ENCODE measurements around the gene LNPEP. TPM values are rescaled to one million over a fixed set of nuclear protein-coding genes. Genes with fewer than 3 reads are reported as not detected.
"Not testable (repeated sequence)": the region's sequence is repeated elsewhere in the genome, so short reads cannot be mapped to it uniquely, and the experiment has no call there.

The LNPEP gene
- total RNA-seq, 2 experiments from 2014 or later: 45.8 to 46.7 TPM

DNA sequence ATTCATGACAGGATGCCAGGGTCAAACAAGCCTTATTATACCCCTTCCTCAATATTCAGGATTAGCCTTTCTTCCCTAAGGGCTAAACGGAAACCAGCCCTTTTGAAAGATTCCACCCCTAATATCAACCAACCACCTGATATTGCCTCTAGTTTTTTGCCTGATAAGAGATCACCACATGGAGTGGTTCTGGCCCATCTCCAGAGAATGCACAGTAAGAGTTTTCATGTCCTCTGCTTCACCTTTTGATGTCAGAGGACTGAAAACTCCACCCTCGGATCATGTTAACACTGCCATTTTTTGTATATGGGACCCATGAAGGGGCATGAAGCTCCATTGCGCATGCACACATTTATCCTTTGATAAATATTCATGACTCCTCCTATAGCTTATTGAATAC, 5.8 kb upstream of the LNPEP start:
- POLR2A ChIA-PET: no interaction called here
- H3K4me3 Mint-ChIP-seq: no peak overlapping the region
- CTCF ChIA-PET: no interaction called here
- no peaks in the 10 kb centered on the region for H3K9me3 Mint-ChIP-seq (ENCODE audit: low read depth)
- intact Hi-C loops (cut with DNase I, micrococcal nuclease): no loop called here
- peaks cover 5% of the 10 kb centered on the region for H3K36me3 Mint-ChIP-seq (ENCODE audit: low read depth)
- ATAC-seq (no peak), DNase-seq (no peak)
- no peak overlapping the region for H3K27ac Mint-ChIP-seq
- peaks cover 58% of the 10 kb centered on the region for H3K4me1 Mint-ChIP-seq
- no peaks in the 10 kb centered on the region for H3K27me3 Mint-ChIP-seq

- ATAC-seq (no peak), DNase-seq (no peak)
- Mint-ChIP-seq H3K4me3 (no peak overlapping the region), H3K9me3 (ENCODE audit: low read depth) (no peaks in the 10 kb centered on the region), H3K27ac (no peak overlapping the region), H3K36me3 (ENCODE audit: low read depth) (peaks cover 4% of the 10 kb centered on the region), H3K4me1 (peaks cover 53% of the 10 kb centered on the region), H3K27me3 (no peaks in the 10 kb centered on the region)
- CTCF ChIA-PET: interaction anchor here (0.9 kb wide), 1 partner anchor 231 kb away, joined by 3 read pairs; no protein-coding TSS in a partner anchor
- intact Hi-C loops (cut with DNase I, micrococcal nuclease): no loop called here
- POLR2A ChIA-PET: interaction anchor here (0.5 to 1.1 kb wide), 2 partner anchors 34 to 80 kb away, joined by 3 to 6 read pairs; no protein-coding TSS in a partner anchor
These were observed 5.3 kb upstream of the LNPEP start for GRCh38 chr5:96930589-96930988.

- H3K4me1 Mint-ChIP-seq: peaks cover 52% of the 10 kb centered on the region
- H3K4me3 Mint-ChIP-seq; H3K27ac Mint-ChIP-seq; H3K36me3 Mint-ChIP-seq (ENCODE audit: low read depth); ATAC-seq; H3K9me3 Mint-ChIP-seq (ENCODE audit: low read depth); H3K27me3 Mint-ChIP-seq; intact Hi-C loops (cut with DNase I, micrococcal nuclease); DNase-seq: not testable (repeated sequence)
- ChIA-PET CTCF (interaction anchor here (0.9 kb wide), 1 partner anchor 231 kb away, joined by 3 read pairs; no protein-coding TSS in a partner anchor), POLR2A (interaction anchor here (0.5 to 1.1 kb wide), 2 partner anchors 35 to 80 kb away, joined by 3 to 6 read pairs; no protein-coding TSS in a partner anchor)
These were observed 4.8 kb upstream of the LNPEP start for GRCh38 chr5:96931037-96931436.

DNA sequence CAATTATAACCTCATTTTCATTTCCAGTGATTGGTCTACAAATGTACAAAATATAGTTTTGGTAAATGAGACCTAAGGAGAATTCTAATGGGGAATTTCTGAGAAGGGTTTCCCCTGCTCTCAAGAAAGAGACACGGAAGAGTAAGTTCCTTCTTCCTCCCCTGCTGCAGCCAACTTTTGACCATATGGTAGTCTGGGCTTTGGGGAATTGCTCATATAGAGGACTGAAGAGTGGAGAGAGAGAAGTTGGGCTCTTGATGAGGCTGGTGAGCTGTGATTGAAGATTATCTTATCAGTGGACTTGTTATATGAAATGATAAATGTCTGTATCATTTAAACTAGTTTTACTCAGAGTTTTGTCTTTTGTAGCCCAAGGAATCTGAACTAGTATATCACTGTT, 4.3 kb upstream of the LNPEP start:
- Mint-ChIP-seq H3K27me3 (no peaks in the 10 kb centered on the region), H3K36me3 (ENCODE audit: low read depth) (peaks cover 5% of the 10 kb centered on the region), H3K9me3 (ENCODE audit: low read depth) (no peaks in the 10 kb centered on the region), H3K27ac (peak overlapping the region; percentile 44), H3K4me1 (peaks cover 50% of the 10 kb centered on the region), H3K4me3 (no peak overlapping the region)
- no peak for ATAC-seq
- DNase-seq: no peak
- POLR2A ChIA-PET: interaction anchor here (1.1 kb wide), 1 partner anchor 35 kb away, joined by 3 read pairs; no protein-coding TSS in a partner anchor
- intact Hi-C loops (cut with DNase I, micrococcal nuclease): no loop called here
- CTCF ChIA-PET: interaction anchor here (0.8 to 1.2 kb wide), 4 partner anchors 31 to 230 kb away, joined by 3 to 6 read pairs (median 3); no protein-coding TSS in a partner anchor

DNA sequence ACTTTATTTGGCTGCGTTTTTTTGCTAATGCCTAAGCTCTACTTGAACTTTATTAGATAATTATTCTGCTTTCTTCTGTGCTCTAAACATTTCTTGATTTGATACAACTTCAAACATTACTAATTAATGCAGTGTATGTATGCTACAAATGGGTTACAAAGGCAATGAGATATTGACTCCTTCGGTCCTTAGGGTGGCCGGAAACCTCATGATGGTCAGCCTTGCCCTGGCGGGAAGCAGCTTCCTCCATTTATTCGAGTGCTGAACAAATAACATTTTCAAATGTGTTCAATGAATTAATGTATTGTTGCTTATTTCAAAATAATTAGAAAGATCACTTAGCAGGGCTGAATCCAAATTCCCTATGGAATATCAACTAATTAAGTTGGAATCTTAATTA, 3.9 kb upstream of the LNPEP start:
- no peak for ATAC-seq
- Mint-ChIP-seq H3K27ac (no peak overlapping the region), H3K4me1 (peaks cover 51% of the 10 kb centered on the region), H3K36me3 (ENCODE audit: low read depth) (peaks cover 6% of the 10 kb centered on the region), H3K27me3 (no peaks in the 10 kb centered on the region), H3K4me3 (peak overlapping the region; percentile 30), H3K9me3 (ENCODE audit: low read depth) (no peaks in the 10 kb centered on the region)
- POLR2A ChIA-PET: interaction anchor here (1.1 kb wide), 1 partner anchor 36 kb away, joined by 3 read pairs; no protein-coding TSS in a partner anchor
- intact Hi-C loops (cut with DNase I, micrococcal nuclease): no loop called here
- no peak for DNase-seq
- CTCF ChIA-PET: interaction anchor here (0.8 to 1.2 kb wide), 3 partner anchors 31 to 63 kb away, joined by 3 to 6 read pairs (median 3); no protein-coding TSS in a partner anchor

DNA sequence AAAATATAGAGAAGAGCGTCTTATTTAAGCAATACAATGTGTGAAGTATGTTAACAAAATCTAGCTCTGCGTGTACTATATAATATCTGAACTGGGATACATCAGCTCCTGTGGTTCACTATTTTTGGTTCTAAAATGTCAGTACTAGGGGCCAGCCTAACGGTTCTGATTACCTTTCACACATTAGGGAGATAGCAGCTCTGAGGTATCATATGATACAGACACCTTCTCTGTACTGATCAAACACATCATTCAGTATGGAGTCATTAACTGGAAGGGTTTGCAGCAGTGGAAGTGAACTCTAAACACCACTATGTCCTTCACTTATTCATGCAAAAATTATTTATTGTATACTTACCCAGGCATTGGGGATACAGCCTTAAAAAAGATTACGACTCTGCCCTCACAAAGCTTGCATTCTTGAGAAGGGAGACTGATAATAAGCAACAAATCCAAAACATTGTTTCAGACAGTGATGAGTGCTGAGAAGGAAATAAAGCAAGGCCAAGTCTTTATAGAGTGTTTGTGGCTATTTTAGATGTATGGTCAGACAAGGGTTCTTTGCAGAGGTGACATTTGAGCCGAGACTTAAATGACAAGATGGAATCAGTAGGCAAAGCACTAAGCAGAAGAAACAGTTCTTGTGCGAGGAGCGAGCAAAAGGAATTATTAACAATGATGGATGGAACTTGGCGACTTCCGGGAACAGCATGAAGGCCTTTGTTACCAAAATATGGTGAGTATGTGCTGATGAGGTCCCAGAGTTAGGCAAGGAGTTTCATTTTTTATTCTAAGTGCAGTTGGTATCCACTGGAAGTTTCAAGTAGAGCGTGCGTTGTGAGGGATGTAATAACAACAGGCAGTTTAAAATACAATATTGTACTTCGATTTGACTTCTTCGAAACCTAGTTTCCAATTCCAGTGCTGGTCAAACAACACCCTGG, 1.8 kb upstream of the LNPEP start:
- H3K36me3 Mint-ChIP-seq (ENCODE audit: low read depth): peaks cover 14% of the 10 kb centered on the region
- peak overlapping the region; percentile 98 for H3K27ac Mint-ChIP-seq
- H3K4me3 Mint-ChIP-seq: peak overlapping the region; percentile 96
- intact Hi-C loops (cut with DNase I, micrococcal nuclease): loop anchor here (1.0 to 2.0 kb wide), 6 partner anchors 125 to 1995 kb away; partner anchors contain the start of genes CAST (in 1 of the 2) and CHD1 (in 1 of the 2)
- ATAC-seq (no peak), DNase-seq (no peak)
- ChIA-PET CTCF (interaction anchor here (0.5 to 1.8 kb wide), 9 partner anchors 12 to 229 kb away, joined by 3 to 8 read pairs (median 4); no protein-coding TSS in a partner anchor), POLR2A (interaction anchor here (1.0 kb wide), 1 partner anchor 38 kb away, joined by 4 read pairs; no protein-coding TSS in a partner anchor)
- no peaks in the 10 kb centered on the region for H3K9me3 Mint-ChIP-seq (ENCODE audit: low read depth)
- H3K4me1 Mint-ChIP-seq: peaks cover 60% of the 10 kb centered on the region
- no peaks in the 10 kb centered on the region for H3K27me3 Mint-ChIP-seq

DNA sequence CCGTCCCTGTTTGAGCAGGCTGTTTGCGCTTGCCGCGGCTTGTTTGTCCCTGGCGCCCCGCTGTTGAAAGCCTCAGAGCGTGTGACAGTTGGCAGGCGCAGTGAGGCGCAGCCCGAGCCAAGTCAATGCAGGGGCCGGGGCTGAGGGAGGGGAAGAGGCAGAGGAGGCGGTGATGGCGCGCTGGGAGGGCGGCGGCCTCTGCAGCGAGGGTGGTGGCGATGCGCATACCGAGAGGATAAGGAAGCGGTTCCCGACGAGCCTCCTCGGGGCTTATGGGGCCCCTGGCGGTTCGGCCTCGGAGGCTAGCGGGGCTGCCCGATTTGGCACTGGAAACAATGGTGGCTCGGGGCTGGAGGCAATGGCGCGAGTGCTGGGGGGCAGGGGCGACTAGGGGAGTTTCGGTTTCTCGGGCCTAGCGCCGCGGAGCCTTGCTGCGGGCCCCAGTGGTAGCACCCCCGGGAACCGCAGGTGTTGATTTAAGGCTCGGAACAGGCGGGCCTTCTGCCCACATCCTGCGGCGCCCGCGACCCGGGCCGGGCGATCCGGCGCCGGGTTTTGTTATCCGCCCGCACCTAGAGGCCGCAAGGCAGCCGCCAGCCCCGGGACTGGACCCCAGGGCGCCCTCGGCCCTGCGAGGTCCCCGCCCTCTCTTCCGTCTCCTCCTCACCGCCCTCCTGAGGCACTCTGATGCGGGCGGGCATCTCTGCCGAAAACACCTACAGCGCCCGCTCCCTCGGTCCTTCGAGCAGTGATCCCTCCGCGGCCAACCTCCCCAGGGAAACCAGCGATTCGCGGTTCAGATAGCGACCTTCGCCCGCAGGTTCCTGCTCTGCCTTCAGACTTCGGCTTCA, 947 bp upstream of the LNPEP start:
- ChIA-PET CTCF (interaction anchor here (1.1 kb wide), 1 partner anchor 63 kb away, joined by 4 read pairs; no protein-coding TSS in a partner anchor), POLR2A (interaction anchor here (0.8 to 1.3 kb wide), 2 partner anchors 28 to 65 kb away, joined by 3 to 5 read pairs; no protein-coding TSS in a partner anchor)
- peak overlapping the region; percentile 98 for H3K27ac Mint-ChIP-seq
- peaks cover 14% of the 10 kb centered on the region for H3K36me3 Mint-ChIP-seq (ENCODE audit: low read depth)
- H3K4me3 Mint-ChIP-seq: peak overlapping the region; percentile 96
- ATAC-seq (peak; percentile 74), DNase-seq (peak; percentile 96)
- H3K27me3 Mint-ChIP-seq: no peaks in the 10 kb centered on the region
- peaks cover 60% of the 10 kb centered on the region for H3K4me1 Mint-ChIP-seq
- intact Hi-C loops (cut with DNase I, micrococcal nuclease): loop anchor here (1.0 to 5.0 kb wide), 20 partner anchors 16 to 1994 kb away; partner anchors contain the start of genes CAST (in 2 of the 2), RIOK2 (in 2 of the 2), CHD1 (in 1 of the 2) and ERAP1 (in 1 of the 2)
- H3K9me3 Mint-ChIP-seq (ENCODE audit: low read depth): no peaks in the 10 kb centered on the region

GRCh38 chr5:96936431-96937320, 796 bp downstream of the LNPEP start:
- peak overlapping the region; percentile 96 for H3K4me3 Mint-ChIP-seq
- DNase-seq (peak; percentile 73), ATAC-seq (peak; percentile 7)
- peaks cover 61% of the 10 kb centered on the region for H3K4me1 Mint-ChIP-seq
- intact Hi-C loops (cut with DNase I, micrococcal nuclease): loop anchor here (1.0 to 5.0 kb wide), 5 partner anchors 25 to 1836 kb away; partner anchors contain the start of gene RGMB (in 1 of the 2)
- peak overlapping the region; percentile 98 for H3K27ac Mint-ChIP-seq
- POLR2A ChIA-PET: interaction anchor here (0.8 to 1.7 kb wide), 8 partner anchors 16 to 129 kb away, joined by 3 to 11 read pairs (median 4); partner anchors contain the start of gene ERAP1
- H3K27me3 Mint-ChIP-seq: no peaks in the 10 kb centered on the region
- H3K36me3 Mint-ChIP-seq (ENCODE audit: low read depth): peaks cover 19% of the 10 kb centered on the region
- CTCF ChIA-PET: interaction anchor here (0.6 to 1.2 kb wide), 8 partner anchors 14 to 1075 kb away, joined by 3 to 4 read pairs (median 4); no protein-coding TSS in a partner anchor
- no peaks in the 10 kb centered on the region for H3K9me3 Mint-ChIP-seq (ENCODE audit: low read depth)

DNA sequence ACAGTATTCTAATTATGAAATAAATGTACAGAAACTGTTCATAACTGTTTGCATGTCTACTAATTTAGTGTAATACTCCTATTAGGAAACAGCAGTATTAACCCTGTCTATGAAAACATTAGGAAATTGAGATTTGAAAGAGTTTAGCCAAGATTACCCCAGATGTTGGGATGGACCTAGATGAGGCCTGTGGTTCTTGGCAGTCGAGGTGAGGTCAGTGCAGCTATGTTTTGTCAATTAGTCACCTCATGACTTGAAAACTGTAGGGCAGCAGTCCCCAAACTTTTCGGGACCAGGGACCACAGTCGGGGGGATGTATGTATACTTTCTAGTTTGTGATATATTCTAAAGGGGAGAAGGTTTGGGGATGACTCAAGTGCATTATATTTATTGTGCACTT, 4.7 kb downstream of the LNPEP start:
- Mint-ChIP-seq H3K27ac (no peak overlapping the region), H3K4me3 (no peak overlapping the region), H3K36me3 (ENCODE audit: low read depth) (peaks cover 41% of the 10 kb centered on the region), H3K27me3 (no peaks in the 10 kb centered on the region), H3K9me3 (ENCODE audit: low read depth) (no peaks in the 10 kb centered on the region), H3K4me1 (peaks cover 62% of the 10 kb centered on the region)
- ATAC-seq: no peak
- ChIA-PET CTCF (interaction anchor here (0.6 to 1.2 kb wide), 4 partner anchors 22 to 202 kb away, joined by 3 to 4 read pairs (median 3); partner anchors contain the start of gene LIX1), POLR2A (no interaction called here)
- no peak for DNase-seq
- intact Hi-C loops (cut with DNase I, micrococcal nuclease): no loop called here

- CTCF ChIA-PET: interaction anchor here (0.6 to 1.7 kb wide), 7 partner anchors 9 to 72 kb away, joined by 3 to 6 read pairs (median 4); no protein-coding TSS in a partner anchor
- POLR2A ChIA-PET: no interaction called here
- H3K9me3 Mint-ChIP-seq (ENCODE audit: low read depth): no peaks in the 10 kb centered on the region
- no peak overlapping the region for H3K27ac Mint-ChIP-seq
- H3K4me3 Mint-ChIP-seq: no peak overlapping the region
- no peaks in the 10 kb centered on the region for H3K27me3 Mint-ChIP-seq
- no peak for ATAC-seq
- H3K4me1 Mint-ChIP-seq: peaks cover 67% of the 10 kb centered on the region
- no peak for DNase-seq
- peaks cover 41% of the 10 kb centered on the region for H3K36me3 Mint-ChIP-seq (ENCODE audit: low read depth)
- intact Hi-C loops (cut with DNase I, micrococcal nuclease): no loop called here
These were observed 5.3 kb downstream of the LNPEP start for GRCh38 chr5:96941140-96941539.
